Measurements from ENCODE around the gene SLC25A18. TPM values are rescaled to one million over a fixed set of nuclear protein-coding genes. Genes with fewer than 3 reads are reported as not detected.

SLC25A18 gene
- total RNA-seq, 1 donor from 2014 or later, result 1.4 TPM

GRCh38 chr22:17586831-17587440, 23.6 kb downstream of the SLC25A18 start:
- H3K4me3 Mint-ChIP-seq, result no peak overlapping the region
- peaks cover 6% of the 10 kb centered on the region for H3K36me3 Mint-ChIP-seq
- H3K4me1 Mint-ChIP-seq (ENCODE audit: unreplicated experiment), result no peaks in the 10 kb centered on the region
- TF ChIP-seq CTCF (conservative IDR thresholded peaks at IDR 0.05), result no peak
- H3K27ac Mint-ChIP-seq, result no peak overlapping the region
- H3K9me3 Mint-ChIP-seq, result no peaks in the 10 kb centered on the region
- no peaks in the 10 kb centered on the region for H3K27me3 Mint-ChIP-seq
- DNase-seq (ENCODE audit: extremely low spot score, unreplicated experiment), result no peak

GRCh38 chr22:17587629-17588028, 24.3 kb downstream of the SLC25A18 start:
- Mint-ChIP-seq H3K4me3 (no peak overlapping the region), H3K9me3 (no peaks in the 10 kb centered on the region), H3K36me3 (peaks cover 10% of the 10 kb centered on the region), H3K4me1 (ENCODE audit: unreplicated experiment) (no peaks in the 10 kb centered on the region), H3K27ac (no peak overlapping the region), H3K27me3 (no peaks in the 10 kb centered on the region)
- TF ChIP-seq CTCF (conservative IDR thresholded peaks at IDR 0.05), result no peak
- DNase-seq (ENCODE audit: extremely low spot score, unreplicated experiment), result no peak

GRCh38 chr22:17588606-17589005, 25.3 kb downstream of the SLC25A18 start:
- Mint-ChIP-seq H3K4me1 (ENCODE audit: unreplicated experiment) (no peaks in the 10 kb centered on the region), H3K9me3 (no peaks in the 10 kb centered on the region), H3K27me3 (no peaks in the 10 kb centered on the region), H3K4me3 (no peak overlapping the region), H3K36me3 (peaks cover 15% of the 10 kb centered on the region), H3K27ac (no peak overlapping the region)
- DNase-seq (ENCODE audit: extremely low spot score, unreplicated experiment), result no peak
- no peak for TF ChIP-seq CTCF (conservative IDR thresholded peaks at IDR 0.05)

- Mint-ChIP-seq H3K36me3 (peaks cover 21% of the 10 kb centered on the region), H3K4me1 (ENCODE audit: unreplicated experiment) (no peaks in the 10 kb centered on the region), H3K27me3 (no peaks in the 10 kb centered on the region), H3K9me3 (no peaks in the 10 kb centered on the region), H3K27ac (no peak overlapping the region), H3K4me3 (no peak overlapping the region)
- TF ChIP-seq CTCF (conservative IDR thresholded peaks at IDR 0.05), result no peak
- DNase-seq (ENCODE audit: extremely low spot score, unreplicated experiment), result no peak
These were observed 26.6 kb downstream of the SLC25A18 start for GRCh38 chr22:17589810-17590375.

GRCh38 chr22:17590586-17590985, 27.3 kb downstream of the SLC25A18 start:
- peaks cover 21% of the 10 kb centered on the region for H3K36me3 Mint-ChIP-seq
- no peak for DNase-seq (ENCODE audit: extremely low spot score, unreplicated experiment)
- TF ChIP-seq CTCF (conservative IDR thresholded peaks at IDR 0.05), result no peak
- H3K4me3 Mint-ChIP-seq, result no peak overlapping the region
- H3K27ac Mint-ChIP-seq, result no peak overlapping the region
- no peaks in the 10 kb centered on the region for H3K9me3 Mint-ChIP-seq
- no peaks in the 10 kb centered on the region for H3K27me3 Mint-ChIP-seq
- no peaks in the 10 kb centered on the region for H3K4me1 Mint-ChIP-seq (ENCODE audit: unreplicated experiment)

Data from type B pancreatic cell (in vitro differentiated cells).